Stimulated activated CD8-positive, alpha-beta memory T cell treated with anti-CD3 and anti-CD28 coated beads, Interleukin-2, amount 100 ng/mL, for 48 hours (primary cell): Measurements from ENCODE around the gene FPR3.
"Not testable (repeated sequence)": the region's sequence is repeated elsewhere in the genome, so short reads cannot be mapped to it uniquely, and the experiment has no call there.

Experiments used
- DNase-seq, 2 donors: peaks; one replicate each; pipeline ENCODE4 v3.0.0-alpha.2; 2020; ENCODE audit warnings: low read depth in 2 of 2

Gene FPR3, protein sequence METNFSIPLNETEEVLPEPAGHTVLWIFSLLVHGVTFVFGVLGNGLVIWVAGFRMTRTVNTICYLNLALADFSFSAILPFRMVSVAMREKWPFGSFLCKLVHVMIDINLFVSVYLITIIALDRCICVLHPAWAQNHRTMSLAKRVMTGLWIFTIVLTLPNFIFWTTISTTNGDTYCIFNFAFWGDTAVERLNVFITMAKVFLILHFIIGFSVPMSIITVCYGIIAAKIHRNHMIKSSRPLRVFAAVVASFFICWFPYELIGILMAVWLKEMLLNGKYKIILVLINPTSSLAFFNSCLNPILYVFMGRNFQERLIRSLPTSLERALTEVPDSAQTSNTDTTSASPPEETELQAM

GRCh38 chr19:51794885-51795490, at the start of gene FPR3:
Gene FPR3 (plus strand): TSS chr19:51795157. CDS start chr19:51823749, 28,592 bp downstream.
- DNase-seq = no peak

- DNase-seq = no peak
Measured at GRCh38 chr19:51746731-51747130, 48.2 kb upstream of the FPR3 start.

DNA sequence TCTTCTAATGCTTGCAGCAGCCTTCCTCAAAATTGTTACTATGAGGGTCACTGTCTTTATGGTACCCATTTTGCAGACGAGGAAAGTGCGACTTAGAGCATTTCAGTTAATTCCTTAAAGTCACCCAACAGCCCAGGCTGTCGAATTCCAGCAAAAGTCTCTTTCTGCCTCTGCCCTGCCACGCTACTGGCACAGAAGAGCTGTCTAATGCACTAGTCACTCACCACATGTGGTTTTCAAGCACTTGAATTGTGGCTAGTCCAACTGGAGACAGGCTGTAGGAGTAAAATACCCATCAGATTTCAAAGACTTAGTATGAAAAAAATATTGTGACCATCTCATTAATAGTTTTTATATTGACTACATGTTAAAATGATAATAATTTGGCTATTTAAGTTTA, 45.0 kb upstream of the FPR3 start:
- DNase-seq = no peak

GRCh38 chr19:51750400-51751094, 44.4 kb upstream of the FPR3 start:
- no peak for DNase-seq

DNA sequence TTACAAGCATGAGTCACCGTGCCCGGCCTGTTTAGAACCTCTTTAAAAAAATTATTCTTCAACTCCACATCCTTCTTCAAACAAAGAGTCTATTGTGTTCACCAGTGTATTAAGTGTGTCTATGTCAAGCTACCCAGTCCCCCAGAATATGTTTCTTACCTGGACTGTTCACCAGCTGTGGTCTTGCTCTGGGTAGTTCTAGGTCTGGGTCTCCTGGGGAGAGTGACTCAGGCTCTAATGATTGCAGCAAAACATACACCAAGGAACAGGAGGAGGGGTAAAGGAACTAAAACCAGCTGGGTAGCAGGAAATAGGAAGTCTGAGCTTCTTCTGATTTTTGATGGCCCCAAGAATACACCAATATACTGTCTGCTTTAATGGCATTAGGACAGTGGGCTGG, 43.3 kb upstream of the FPR3 start, which contains the start of gene FPR1:
Gene FPR1 (minus strand): TSS at position 224 of the 400 bp plus-strand sequence. CDS start 4,884 bp downstream, outside the sequence.
- no peak for DNase-seq

- no peak for DNase-seq
Measured at GRCh38 chr19:51754109-51754508, 40.8 kb upstream of the FPR3 start.

- no peak for DNase-seq
Measured at GRCh38 chr19:51754770-51755169, 40.2 kb upstream of the FPR3 start.

GRCh38 chr19:51755571-51755970, 39.4 kb upstream of the FPR3 start:
- DNase-seq = no peak

DNA sequence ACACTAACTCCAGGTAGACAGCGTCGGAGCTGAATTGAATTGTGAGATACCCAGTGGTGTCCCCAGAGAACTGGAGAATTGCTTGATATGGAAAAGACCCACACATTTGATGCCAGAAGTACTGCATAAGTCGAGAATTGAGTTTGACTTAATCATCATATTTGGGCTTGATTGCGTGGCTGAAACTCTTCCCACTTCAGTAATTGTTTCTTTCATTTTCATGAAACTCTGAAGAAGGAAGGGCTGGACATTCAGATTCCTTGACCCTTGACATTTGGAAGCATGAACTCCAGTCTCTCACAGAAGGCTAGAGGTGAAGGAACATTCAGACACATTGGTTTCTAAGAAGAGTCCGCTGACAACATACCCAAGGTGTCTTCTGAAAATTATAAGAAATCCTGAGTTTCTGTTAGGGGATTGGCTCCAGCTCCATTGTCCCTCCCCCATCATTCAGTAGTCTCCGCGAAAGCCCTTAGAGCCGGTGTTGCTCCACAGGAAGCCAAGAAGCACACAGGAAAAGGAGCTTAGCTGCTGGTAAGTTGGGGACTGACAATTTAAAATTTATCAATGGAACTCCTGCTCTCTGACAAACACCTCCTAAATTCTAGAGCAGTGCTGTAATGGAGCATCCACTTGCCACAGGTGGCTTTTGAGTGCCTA, 34.1 kb upstream of the FPR3 start, which contains the start of gene FPR2:
Gene FPR2 (plus strand): TSS at position 484 of the 660 bp plus-strand sequence. CDS start 7,479 bp downstream, outside the sequence.
- DNase-seq = no peak

GRCh38 chr19:51761696-51762095, 33.3 kb upstream of the FPR3 start:
- DNase-seq = no peak

DNA sequence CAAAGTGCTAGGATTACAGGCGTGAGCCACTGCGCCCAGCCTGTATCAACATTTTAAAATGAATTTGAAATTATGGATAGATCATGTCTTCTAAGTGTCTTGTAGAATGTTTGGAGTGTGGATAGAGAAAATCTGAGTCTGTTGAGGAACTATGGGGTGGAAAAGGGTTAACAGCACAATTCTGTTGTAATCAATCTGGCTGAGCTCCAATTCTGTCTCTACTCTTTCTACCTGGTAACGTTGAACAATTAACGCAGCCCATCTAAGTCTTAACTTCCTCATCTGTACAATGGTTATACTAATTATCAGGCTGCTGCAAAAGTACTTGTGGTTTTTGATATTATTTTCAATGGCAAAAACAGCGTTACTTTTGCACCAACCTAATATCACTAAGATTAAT, 29.9 kb upstream of the FPR3 start:
- DNase-seq = no peak

DNA sequence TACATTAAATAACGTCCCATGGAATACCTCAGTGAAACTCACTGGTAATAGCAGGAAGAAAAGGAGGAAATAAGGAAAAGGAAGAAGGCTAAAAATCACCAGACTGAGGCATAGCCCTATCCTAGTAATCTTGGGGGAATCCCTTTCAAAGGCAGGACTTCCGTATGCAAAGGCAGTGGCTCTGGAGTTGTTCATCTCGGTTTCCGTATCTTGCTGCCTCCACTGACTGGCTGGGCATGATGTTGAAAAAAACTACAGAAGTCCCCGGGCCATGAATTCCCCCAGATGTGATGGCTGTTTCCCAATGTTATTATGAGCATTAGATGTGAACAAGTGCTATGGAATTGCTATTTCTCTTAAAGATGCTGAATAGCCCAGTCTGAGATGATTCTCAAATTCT, 28.5 kb upstream of the FPR3 start:
- no peak for DNase-seq

DNA sequence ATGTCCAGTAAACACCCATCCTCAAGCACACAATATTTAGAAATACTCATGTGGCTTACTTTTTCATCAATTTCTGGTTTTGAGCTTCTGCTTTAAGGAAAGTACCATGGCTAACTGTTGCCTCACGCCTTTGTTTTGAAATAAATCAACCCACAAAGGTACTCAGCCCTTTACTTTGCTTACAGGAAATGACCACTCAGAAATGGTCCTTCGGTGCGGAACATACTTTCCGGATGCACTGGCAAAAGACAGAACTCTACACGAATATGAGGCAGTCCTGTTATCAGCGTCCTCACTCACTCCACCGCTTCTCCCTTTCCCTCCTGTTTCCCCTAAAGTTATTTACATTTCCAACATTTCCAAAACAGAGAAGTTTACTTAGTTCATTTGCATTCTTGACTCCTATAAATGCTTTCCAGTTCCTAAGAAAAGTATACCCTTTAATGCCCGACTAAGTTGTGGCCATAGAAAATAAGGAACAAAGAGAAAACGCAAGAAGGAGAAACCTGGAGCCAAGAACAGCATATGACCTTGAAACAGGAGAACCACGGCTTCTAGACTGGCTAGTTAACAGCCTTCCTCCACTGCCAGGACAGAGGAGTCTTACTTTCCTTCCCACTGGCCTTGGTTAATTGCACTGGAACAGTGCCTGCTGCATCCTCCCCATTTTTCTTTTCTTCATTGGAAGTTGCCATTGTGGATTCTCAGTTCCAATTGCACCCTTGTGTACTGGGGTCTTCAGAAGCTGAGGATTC, 23.4 kb upstream of the FPR3 start:
- DNase-seq = no peak

DNA sequence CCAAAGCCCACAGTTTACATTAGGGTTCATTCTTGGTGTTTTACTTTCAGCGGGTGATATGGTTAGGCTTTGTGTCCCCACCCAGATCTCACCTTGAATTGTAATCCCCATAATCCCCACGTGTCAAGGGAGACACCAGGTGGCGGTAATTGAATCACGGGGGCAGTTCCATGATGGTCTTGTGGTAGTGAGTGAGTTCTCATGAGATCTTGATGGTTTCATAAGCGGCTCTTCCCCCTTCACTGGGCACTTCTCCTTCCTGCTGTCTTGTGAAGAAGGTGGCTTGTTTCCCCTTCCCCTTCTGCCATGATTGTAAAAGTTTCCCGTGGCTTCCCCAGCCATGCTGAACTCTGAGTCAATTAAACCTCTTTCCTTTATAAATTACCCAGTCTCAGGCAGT, 22.0 kb upstream of the FPR3 start:
- no peak for DNase-seq

GRCh38 chr19:51776561-51776960, 18.4 kb upstream of the FPR3 start:
- not testable (repeated sequence) for DNase-seq

DNA sequence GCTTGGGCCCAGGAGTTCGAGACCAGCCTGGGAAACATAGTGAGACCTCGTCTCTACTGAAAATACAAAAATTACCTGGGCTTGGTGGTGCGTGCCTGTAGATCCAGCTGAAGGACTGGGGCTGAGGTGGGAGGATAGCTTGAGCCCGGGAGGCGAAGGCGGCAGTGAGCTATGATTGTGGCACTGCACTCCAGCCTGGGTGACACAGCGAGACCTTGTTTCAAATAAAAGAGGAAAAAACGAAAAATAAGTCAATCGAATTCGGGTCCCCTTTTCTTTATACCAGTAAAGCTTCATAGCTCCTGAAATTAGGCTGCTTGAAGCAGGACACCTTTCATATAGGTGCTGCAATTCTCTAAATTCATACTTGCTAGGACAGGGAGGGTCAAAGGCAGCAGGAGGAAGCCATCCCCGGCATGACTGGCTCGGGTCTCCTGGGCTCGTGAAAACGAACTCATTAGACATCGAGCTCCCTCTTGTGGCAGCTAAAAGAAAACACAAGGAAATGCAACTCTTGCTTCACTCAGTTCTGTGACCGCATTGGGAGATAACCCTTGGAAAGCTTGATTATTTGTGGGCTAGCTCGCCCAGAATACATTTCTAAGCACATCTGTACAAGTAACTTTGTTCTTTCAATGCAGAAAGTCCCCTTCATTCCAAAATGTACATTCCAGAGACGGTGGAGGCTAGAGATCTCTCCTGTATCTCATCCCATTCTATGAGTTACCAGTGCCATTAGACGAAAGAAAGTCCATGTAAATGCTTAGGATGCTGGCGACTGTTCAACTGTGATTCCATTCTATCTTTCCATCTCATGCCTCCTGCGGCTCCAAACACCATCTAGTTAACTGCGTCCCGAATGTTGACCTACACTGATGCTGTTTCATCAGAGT, 17.1 kb upstream of the FPR3 start:
- DNase-seq = peak in 1 of 2 donors; percentile 7

DNA sequence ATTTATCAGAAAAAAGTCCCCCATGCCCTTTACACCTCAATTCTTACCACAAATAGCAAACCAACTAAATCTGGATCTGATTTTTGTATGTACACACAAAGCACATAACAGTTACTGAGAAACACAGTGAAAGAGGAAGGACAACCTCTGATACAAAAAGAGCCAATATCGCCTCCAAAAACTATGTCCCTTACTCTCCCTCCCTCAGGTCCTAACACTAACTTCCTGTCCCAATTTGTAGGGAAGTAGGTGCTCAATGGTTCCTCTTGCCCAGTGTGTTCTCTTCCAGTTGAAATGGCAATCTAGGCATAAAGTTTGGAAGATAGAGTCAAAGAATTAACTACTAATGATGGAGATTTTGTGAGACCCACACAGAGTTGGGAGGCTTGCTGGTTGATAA, 15.8 kb upstream of the FPR3 start:
- no peak for DNase-seq

DNA sequence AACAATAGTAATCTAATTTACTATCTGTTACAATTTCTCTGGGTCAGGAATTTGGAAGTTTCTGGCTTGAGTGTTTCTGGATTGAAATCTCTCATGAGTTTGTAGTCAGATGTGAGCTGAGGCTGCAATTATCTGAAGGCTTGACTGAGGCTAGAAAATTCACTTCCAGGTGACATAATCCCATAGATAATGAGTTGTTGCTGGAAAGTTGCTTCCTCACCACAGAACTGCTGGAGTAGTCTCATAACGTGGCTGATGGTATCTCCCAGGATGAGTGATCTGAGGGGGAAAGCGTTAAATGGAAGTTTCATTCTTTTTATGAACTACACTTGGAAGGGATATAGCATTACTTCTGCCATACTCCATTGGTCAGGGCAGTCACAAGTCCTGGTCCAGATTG, 15.3 kb upstream of the FPR3 start:
- no peak for DNase-seq

DNA sequence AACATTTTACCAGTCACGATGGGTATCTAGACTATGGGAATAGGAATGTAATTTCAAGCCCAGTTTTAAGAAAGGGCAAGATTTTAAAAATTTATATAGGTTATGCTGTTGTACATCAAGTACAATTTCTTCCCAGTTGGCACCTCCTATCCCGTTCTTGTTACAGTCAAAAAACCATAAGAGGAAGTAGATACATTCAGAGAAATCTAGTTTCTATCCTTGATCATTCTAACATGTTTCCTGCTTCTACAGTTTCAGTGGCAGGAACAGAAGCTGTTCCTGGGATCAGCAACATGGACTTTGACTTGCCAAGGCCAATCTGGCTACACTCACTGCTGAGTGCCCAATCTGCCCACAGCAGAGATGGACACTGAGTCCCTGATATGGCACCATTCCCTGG, 14.7 kb upstream of the FPR3 start:
- DNase-seq = no peak

- DNase-seq = no peak
Measured at GRCh38 chr19:51781999-51782398, 13.0 kb upstream of the FPR3 start.
